CD4-positive, CD25-positive, alpha-beta regulatory T cell (primary cell): ENCODE results near the gene FHIT. TPM values are rescaled to one million over a fixed set of nuclear protein-coding genes. Genes with fewer than 3 reads are reported as not detected.
A peak's percentile ranks its signal among the peaks of the same experiment; 100 is the strongest.

ENCODE experiments used
- ATAC-seq, 2 donors: fragments of 150-1000 bp; cut with Tn5 transposase; one replicate each; pipeline ENCODE4 v1.10.0; 2021; ENCODE audit warnings: low read depth in 2 of 2, moderate number of reproducible peaks in 2 of 2, moderate library complexity in 1 of 2
- DNase-seq, 3 donors: peaks; one replicate each; pipeline versions ENCODE4 v3.0.0 to v3.0.0-alpha.2; 2012 to 2022; ENCODE audit warnings: mixed read lengths in 1 of 3
- H3K27ac ChIP-seq: one replicate; pipeline ENCODE4 v1.7.0; 2013; ENCODE audit warnings: mild to moderate bottlenecking, low read length; ENCODE audit not compliant: insufficient read depth, poor library complexity, severe bottlenecking
- H3K27me3 ChIP-seq: one replicate; pipeline ENCODE4 v1.7.0; 2013; ENCODE audit warnings: low read length; ENCODE audit not compliant: control insufficient read depth, insufficient read depth
- H3K36me3 ChIP-seq: one replicate; pipeline ENCODE4 v1.7.0; 2013; ENCODE audit warnings: mild to moderate bottlenecking, low read length, moderate library complexity; ENCODE audit not compliant: control insufficient read depth, insufficient read depth
- H3K4me1 ChIP-seq: 2 replicates; pipeline ENCODE4 v1.7.0; 2013; ENCODE audit warnings: mild to moderate bottlenecking, low read length; ENCODE audit not compliant: insufficient read depth, control insufficient read depth, poor library complexity, severe bottlenecking
- H3K4me3 ChIP-seq: one replicate; pipeline ENCODE4 v1.7.0; 2013; ENCODE audit warnings: low read depth, mild to moderate bottlenecking, low read length, moderate library complexity
- H3K9me3 ChIP-seq, 2 experiments: 1 replicate in 1 of 2; 2 replicates in 1 of 2; pipeline ENCODE4 v1.7.0; 2013; ENCODE audit warnings: low read length in 2 of 2, mild to moderate bottlenecking in 1 of 2, moderate library complexity in 1 of 2; ENCODE audit not compliant: control insufficient read depth in 2 of 2
- H3K27ac Mint-ChIP-seq, 3 donors: one replicate each; pipeline ENCODE4 v1.8.0; 2020 to 2022; ENCODE audit warnings: mild to moderate bottlenecking in 3 of 3, mixed read lengths in 3 of 3, moderate library complexity in 2 of 3
- H3K27me3 Mint-ChIP-seq: one replicate; pipeline ENCODE4 v1.8.0; 2022; ENCODE audit warnings: mild to moderate bottlenecking, mixed read lengths
- H3K36me3 Mint-ChIP-seq: one replicate; pipeline ENCODE4 v1.8.0; 2020; ENCODE audit warnings: mixed read lengths
- H3K4me1 Mint-ChIP-seq, 4 donors: one replicate each; pipeline ENCODE4 v1.8.0; 2020 to 2022; ENCODE audit warnings: mixed read lengths in 4 of 4, mild to moderate bottlenecking in 1 of 4
- H3K4me3 Mint-ChIP-seq, 4 donors: one replicate each; pipeline ENCODE4 v1.8.0; 2020 to 2022; ENCODE audit warnings: mild to moderate bottlenecking in 4 of 4, mixed read lengths in 4 of 4, moderate library complexity in 3 of 4
- H3K9me3 Mint-ChIP-seq, 7 donors: one replicate each; pipeline ENCODE4 v1.8.0; 2020 to 2022; ENCODE audit warnings: mixed read lengths in 7 of 7, mild to moderate bottlenecking in 3 of 7, moderate library complexity in 2 of 7
- polyA plus RNA-seq, 4 donors: library from polyadenylated mRNA; unstranded; fragments of 300-500 nt; fragmentation: Illumina TruSeq; gene quantifications; one replicate each; pipeline ENCODE4 v1.2.3, GENCODE V29; 2021
- total RNA-seq: library from RNA; stranded (reverse); gene quantifications from one replicate; pipeline ENCODE4 v1.2.3, GENCODE V29; 2022

Gene FHIT
- total and polyA plus RNA-seq, 5 donors from 2014 or later: 7.8 to 120 (median 14.4) TPM

- no peaks in the 10 kb centered on the region for H3K27me3 Mint-ChIP-seq
- H3K9me3 Mint-ChIP-seq: peaks cover 0 to 12% (median 4%) of the 10 kb centered on the region in 7 donors
- H3K4me1 ChIP-seq: no peaks in the 10 kb centered on the region
- no peaks in the 10 kb centered on the region for H3K9me3 ChIP-seq
- H3K36me3 Mint-ChIP-seq: peaks cover 3% of the 10 kb centered on the region
- H3K4me1 Mint-ChIP-seq: peaks cover 0 to 7% (median under 1%) of the 10 kb centered on the region in 4 donors
- H3K4me3 Mint-ChIP-seq: no peak overlapping the region
- DNase-seq: no peak
- H3K27me3 ChIP-seq: no peaks in the 10 kb centered on the region
- no peak for ATAC-seq
- H3K36me3 ChIP-seq: no peaks in the 10 kb centered on the region
- no peak overlapping the region for H3K27ac ChIP-seq
- no peak overlapping the region for H3K27ac Mint-ChIP-seq
- no peak overlapping the region for H3K4me3 ChIP-seq
These were observed 1523.2 kb downstream of the FHIT start for GRCh38 chr3:59727902-59728586.

GRCh38 chr3:59726279-59726678 lies 1525.0 kb downstream of the FHIT start:
- H3K9me3 ChIP-seq: no peaks in the 10 kb centered on the region
- Mint-ChIP-seq H3K4me3 (no peak overlapping the region), H3K27ac (no peak overlapping the region), H3K27me3 (no peaks in the 10 kb centered on the region), H3K9me3 (peaks cover 0 to 12% (median 4%) of the 10 kb centered on the region in 7 donors), H3K4me1 (peaks cover 0 to 7% (median 0%) of the 10 kb centered on the region in 4 donors), H3K36me3 (peaks cover 3% of the 10 kb centered on the region)
- H3K36me3 ChIP-seq: no peaks in the 10 kb centered on the region
- no peaks in the 10 kb centered on the region for H3K27me3 ChIP-seq
- no peaks in the 10 kb centered on the region for H3K4me1 ChIP-seq
- no peak for ATAC-seq
- no peak for DNase-seq
- no peak overlapping the region for H3K27ac ChIP-seq
- no peak overlapping the region for H3K4me3 ChIP-seq

GRCh38 chr3:59717679-59718205 lies 1533.5 kb downstream of the FHIT start:
- H3K4me3 Mint-ChIP-seq: no peak overlapping the region

GRCh38 chr3:59714066-59714465 lies 1537.2 kb downstream of the FHIT start:
- Histone ChIP-seq H3K9me3 (peaks cover 0 to 3% of the 10 kb centered on the region in 2 experiments), H3K36me3 (no peaks in the 10 kb centered on the region), H3K4me3 (no peak overlapping the region), H3K27me3 (no peaks in the 10 kb centered on the region), H3K27ac (no peak overlapping the region), H3K4me1 (peaks cover 12% of the 10 kb centered on the region)
- H3K36me3 Mint-ChIP-seq: no peaks in the 10 kb centered on the region
- no peak overlapping the region for H3K4me3 Mint-ChIP-seq
- peaks cover 0 to 15% (median 7%) of the 10 kb centered on the region in 7 donors for H3K9me3 Mint-ChIP-seq
- no peak for ATAC-seq
- no peak for DNase-seq
- H3K27me3 Mint-ChIP-seq: peaks cover 12% of the 10 kb centered on the region
- H3K27ac Mint-ChIP-seq: no peak overlapping the region
- peaks cover 0 to 2% (median 0%) of the 10 kb centered on the region in 4 donors for H3K4me1 Mint-ChIP-seq

More at GRCh38 chr3:59717679-59718205, 1533.5 kb downstream of the FHIT start:
- no peaks in the 10 kb centered on the region for H3K4me1 Mint-ChIP-seq
- H3K27me3 ChIP-seq: no peaks in the 10 kb centered on the region
- DNase-seq (no peak), ATAC-seq (no peak)
- no peak overlapping the region for H3K27ac Mint-ChIP-seq
- H3K36me3 ChIP-seq: no peaks in the 10 kb centered on the region
- H3K9me3 Mint-ChIP-seq: peaks cover 0 to 12% (median 4%) of the 10 kb centered on the region in 7 donors
- no peaks in the 10 kb centered on the region for H3K4me1 ChIP-seq
- peaks cover 0 to 3% of the 10 kb centered on the region in 2 experiments for H3K9me3 ChIP-seq
- H3K27ac ChIP-seq: no peak overlapping the region
- H3K4me3 ChIP-seq: no peak overlapping the region
- H3K27me3 Mint-ChIP-seq: peaks cover 8% of the 10 kb centered on the region
- H3K36me3 Mint-ChIP-seq: no peaks in the 10 kb centered on the region

- no peak overlapping the region for H3K27ac ChIP-seq
- peaks cover 0 to 2% (median 0%) of the 10 kb centered on the region in 4 donors for H3K4me1 Mint-ChIP-seq
- H3K9me3 Mint-ChIP-seq: peaks cover 0 to 15% (median 7%) of the 10 kb centered on the region in 7 donors
- no peaks in the 10 kb centered on the region for H3K36me3 ChIP-seq
- H3K36me3 Mint-ChIP-seq: no peaks in the 10 kb centered on the region
- no peak overlapping the region for H3K27ac Mint-ChIP-seq
- peak overlapping the region; percentile 55 for H3K4me3 ChIP-seq
- H3K4me1 ChIP-seq: peaks cover 12% of the 10 kb centered on the region
- DNase-seq (no peak), ATAC-seq (no peak)
- H3K4me3 Mint-ChIP-seq: no peak overlapping the region
- H3K9me3 ChIP-seq: peaks cover 0 to 3% of the 10 kb centered on the region in 2 experiments
- peaks cover 12% of the 10 kb centered on the region for H3K27me3 Mint-ChIP-seq
- H3K27me3 ChIP-seq: no peaks in the 10 kb centered on the region
These were observed 1540.7 kb downstream of the FHIT start for GRCh38 chr3:59710554-59710953.

GRCh38 chr3:59709702-59710553 lies 1541.3 kb downstream of the FHIT start:
- no peak overlapping the region for H3K4me3 Mint-ChIP-seq
- Histone ChIP-seq H3K9me3 (peaks cover 0 to 3% of the 10 kb centered on the region in 2 experiments), H3K4me3 (peak overlapping the region; percentile 55), H3K4me1 (peaks cover 12% of the 10 kb centered on the region), H3K36me3 (no peaks in the 10 kb centered on the region), H3K27me3 (no peaks in the 10 kb centered on the region), H3K27ac (no peak overlapping the region)
- peaks cover 0 to 15% (median 5%) of the 10 kb centered on the region in 7 donors for H3K9me3 Mint-ChIP-seq
- ATAC-seq (peak; percentile 42 to 69), DNase-seq (peak in 2 of 3 donors; percentile 13 to 67)
- peaks cover 12% of the 10 kb centered on the region for H3K27me3 Mint-ChIP-seq
- peaks cover 0 to 2% (median 0%) of the 10 kb centered on the region in 4 donors for H3K4me1 Mint-ChIP-seq
- H3K27ac Mint-ChIP-seq: no peak overlapping the region
- H3K36me3 Mint-ChIP-seq: no peaks in the 10 kb centered on the region

GRCh38 chr3:59708202-59708601 lies 1543.0 kb downstream of the FHIT start:
- DNase-seq: no peak
- peaks cover 0 to 2% (median 0%) of the 10 kb centered on the region in 4 donors for H3K4me1 Mint-ChIP-seq
- H3K4me1 ChIP-seq: peaks cover 12% of the 10 kb centered on the region
- no peaks in the 10 kb centered on the region for H3K27me3 ChIP-seq
- no peaks in the 10 kb centered on the region for H3K36me3 Mint-ChIP-seq
- H3K9me3 Mint-ChIP-seq: peaks cover 0 to 8% (median 5%) of the 10 kb centered on the region in 7 donors
- peaks cover 18% of the 10 kb centered on the region for H3K27me3 Mint-ChIP-seq
- no peak overlapping the region for H3K27ac ChIP-seq
- no peak overlapping the region for H3K27ac Mint-ChIP-seq
- no peak for ATAC-seq
- no peak overlapping the region for H3K4me3 Mint-ChIP-seq
- no peaks in the 10 kb centered on the region for H3K36me3 ChIP-seq
- peaks cover 0 to 3% of the 10 kb centered on the region in 2 experiments for H3K9me3 ChIP-seq
- H3K4me3 ChIP-seq: no peak overlapping the region
